GM19238 (cell line): Measurements from ENCODE around the gene MBOAT2.
"Not testable (repeated sequence)": the region's sequence is repeated elsewhere in the genome, so short reads cannot be mapped to it uniquely, and the experiment has no call there.

ENCODE experiments used
- DNase-seq: peaks from one replicate; pipeline ENCODE4 v3.0.0; 2011; ENCODE audit warnings: low spot score; ENCODE audit not compliant: insufficient read length

Gene MBOAT2

DNA sequence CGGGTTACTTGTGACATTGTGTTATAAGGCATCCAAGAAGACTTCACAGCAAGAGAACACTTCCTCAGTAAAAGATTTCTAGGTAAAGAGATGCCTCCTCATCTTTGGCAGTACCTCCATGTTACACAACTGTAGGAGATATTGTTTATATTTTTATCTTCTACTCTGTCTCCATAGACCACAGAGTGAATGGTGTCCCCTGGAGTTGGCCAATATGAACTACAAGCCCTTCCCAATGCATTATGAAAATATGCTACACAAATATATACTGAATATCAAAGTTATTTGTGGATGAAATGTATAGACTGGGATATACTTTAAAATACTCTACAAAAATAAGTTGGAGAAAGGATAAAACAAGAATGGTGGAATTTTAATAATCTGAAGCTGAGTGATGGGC is 46.7 kb downstream of the MBOAT2 start:
- DNase-seq, result no peak

DNA sequence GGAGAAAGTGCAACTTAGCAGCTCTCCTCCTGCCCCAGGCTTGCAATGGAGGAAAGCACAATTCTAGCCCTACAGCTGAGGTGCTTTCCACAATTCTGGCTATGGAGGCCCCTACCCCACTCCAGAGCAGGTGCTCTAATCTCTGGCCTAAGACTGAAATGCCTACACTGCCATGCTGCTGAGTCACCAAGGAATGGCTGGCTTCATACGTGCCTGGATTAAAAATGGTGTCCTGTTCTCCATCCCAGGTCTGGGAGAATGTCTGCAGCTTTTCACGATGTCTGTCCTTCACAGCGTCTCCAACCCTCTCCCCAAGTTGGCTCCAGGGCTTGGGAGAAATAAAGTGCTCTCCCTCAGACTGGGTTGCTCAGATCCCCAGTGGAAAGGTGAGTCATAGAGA is 48.5 kb downstream of the MBOAT2 start:
- no peak for DNase-seq

DNA sequence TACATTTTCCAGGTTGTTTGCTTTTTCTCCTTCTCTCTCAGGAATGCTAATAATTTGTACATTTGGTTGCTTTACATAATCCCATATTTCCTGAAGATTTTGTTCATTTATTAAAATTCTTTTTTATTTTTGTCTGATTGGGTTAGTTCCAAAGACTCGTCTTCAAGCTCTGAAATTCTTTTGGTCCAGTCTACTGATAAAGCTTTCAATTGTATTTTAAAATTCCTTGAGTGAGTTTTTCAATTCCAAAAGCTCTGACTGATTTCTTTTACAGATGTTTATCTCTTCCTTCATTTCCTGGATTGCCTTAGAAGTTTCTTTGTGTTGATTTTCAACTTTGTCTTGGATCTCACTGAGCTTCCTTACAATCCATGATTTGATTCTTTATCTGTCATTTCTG is 50.0 kb downstream of the MBOAT2 start:
- no peak for DNase-seq

DNA sequence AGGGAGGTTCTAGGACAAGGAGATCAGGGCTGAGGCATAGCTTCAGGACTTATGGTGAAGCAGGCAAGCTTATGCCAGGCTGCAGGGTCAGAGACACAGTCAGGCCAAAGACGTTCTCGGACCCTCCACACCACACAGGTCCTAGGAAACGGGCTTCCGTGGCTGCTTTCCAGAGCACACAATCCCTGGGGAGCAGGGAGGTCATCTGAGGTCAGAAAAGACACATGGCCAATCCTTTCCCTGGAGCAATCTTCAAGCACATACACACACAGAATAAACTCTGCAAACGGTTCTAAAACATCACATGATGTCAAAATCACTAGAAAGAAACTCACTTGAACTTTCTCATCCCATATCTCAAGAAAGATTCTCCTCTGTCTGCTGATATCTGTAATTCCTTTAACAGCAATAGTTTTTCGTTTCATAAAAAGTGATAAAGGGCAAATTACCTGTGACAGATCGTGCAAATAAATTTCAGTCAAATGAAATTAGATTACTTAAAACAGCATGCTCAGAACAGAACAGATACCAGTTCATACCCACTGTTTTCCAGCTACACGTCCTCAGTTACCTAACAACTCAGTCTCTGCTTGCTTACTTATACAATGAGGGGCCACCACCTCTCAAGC is 63.9 kb downstream of the MBOAT2 start:
- no peak for DNase-seq

DNA sequence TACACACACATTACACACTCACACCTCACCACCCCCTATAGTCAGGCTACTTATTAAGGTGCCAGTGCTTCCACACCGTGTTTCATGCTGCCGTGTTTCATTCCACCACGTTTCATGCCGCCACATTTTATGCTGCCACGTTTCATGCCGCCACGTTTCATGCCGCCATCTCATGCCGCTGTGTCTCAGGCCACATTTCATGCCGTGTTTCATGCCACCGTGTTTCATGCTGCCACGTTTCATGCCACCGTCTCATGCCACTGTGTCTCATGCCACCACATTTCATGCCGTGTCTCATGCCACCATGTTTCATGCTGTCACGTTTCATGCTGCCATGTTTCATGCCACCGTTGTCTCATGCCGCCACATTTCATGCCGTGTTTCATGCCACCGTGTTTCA is 65.1 kb downstream of the MBOAT2 start:
- DNase-seq, result no peak

DNA sequence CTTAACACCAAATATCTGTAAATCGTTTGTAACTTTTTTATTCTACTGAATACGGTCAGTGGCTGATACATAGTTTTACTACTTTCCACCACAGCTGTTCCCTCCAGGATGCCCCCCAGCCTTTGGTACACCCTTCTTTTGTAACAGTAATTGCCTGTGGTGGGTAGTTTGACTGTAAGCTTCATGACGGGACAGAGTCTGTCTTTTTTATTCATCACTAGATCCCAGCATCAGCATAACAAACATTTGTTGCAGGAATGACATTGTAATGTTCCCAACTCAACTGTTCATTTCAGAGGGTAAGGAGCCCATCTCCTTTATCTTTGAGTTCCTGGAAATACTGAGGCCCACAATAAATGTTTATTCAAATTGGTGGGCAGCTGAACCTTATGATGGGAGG is 67.5 kb downstream of the MBOAT2 start:
- no peak for DNase-seq

DNA sequence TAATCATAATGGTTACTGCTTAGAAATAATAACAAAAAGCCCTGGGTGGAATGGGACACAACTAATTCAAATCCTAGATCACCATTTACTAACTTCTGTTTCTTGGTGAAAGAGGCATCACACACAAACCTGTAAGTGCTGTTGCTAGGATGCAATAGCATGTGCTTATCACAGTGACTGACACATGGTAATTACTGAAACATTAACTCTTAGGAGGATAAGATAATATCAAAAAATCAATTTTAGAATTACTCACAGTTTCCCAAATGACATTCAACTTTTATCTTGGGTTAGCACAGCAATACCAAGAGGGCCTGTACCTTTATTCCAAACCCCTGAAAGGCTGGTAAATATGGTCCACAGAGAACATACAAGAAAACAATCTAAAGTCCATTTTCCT is 69.1 kb downstream of the MBOAT2 start:
- no peak for DNase-seq

DNA sequence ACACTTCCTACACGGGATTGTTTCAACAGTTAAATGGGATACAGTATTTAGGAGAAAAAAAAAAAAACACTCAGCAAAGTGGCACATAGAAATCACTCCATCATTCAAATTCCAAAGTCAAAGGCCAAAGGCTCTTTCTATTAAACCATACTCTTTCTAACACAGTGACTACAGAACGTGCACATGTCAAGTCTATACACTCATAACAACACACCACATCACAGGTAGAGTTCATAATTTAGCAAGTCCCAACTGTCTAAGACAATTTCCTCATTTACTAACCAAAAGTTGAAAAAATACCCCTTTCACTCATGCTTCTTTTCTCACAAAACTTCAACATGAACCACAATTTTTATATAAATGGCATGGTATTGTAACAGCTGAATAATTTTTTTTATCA is 70.8 kb downstream of the MBOAT2 start:
- no peak for DNase-seq

DNA sequence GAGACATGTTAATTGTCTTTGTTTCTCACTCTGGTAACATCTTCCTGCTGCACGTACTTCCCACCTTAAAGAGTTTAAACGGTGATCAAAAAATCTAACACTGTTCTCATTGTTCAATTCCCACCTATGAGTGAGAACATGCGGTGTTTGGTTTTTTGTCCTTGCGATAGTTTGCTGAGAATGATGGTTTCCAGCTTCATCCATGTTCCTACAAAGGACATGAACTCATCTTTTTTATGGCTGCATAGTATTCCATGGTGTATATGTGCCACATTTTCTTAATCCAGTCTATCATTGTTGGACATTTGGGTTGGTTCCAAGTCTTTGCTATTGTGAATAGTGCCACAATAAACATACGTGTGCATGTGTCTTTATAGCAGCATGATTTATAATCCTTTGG is 73.3 kb downstream of the MBOAT2 start:
- not testable (repeated sequence) for DNase-seq

DNA sequence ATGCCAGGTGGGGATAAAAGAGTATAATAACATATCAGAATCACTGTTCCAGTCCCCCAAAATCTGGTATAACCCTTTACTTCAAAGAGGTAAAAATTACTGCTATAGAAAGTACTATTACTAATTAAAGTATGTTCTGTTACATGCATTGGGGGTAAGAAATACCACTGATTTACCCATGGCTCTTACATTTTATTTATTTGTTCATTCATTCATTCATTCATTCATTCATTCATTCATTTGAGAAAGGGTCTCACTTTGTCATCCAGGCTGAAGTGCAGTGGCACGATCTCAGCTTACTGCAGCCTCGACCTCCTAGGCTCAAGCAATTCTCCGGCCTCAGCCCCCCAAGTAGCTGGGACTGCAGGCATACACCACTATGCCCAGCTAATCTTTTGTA is 74.4 kb downstream of the MBOAT2 start:
- no peak for DNase-seq

DNA sequence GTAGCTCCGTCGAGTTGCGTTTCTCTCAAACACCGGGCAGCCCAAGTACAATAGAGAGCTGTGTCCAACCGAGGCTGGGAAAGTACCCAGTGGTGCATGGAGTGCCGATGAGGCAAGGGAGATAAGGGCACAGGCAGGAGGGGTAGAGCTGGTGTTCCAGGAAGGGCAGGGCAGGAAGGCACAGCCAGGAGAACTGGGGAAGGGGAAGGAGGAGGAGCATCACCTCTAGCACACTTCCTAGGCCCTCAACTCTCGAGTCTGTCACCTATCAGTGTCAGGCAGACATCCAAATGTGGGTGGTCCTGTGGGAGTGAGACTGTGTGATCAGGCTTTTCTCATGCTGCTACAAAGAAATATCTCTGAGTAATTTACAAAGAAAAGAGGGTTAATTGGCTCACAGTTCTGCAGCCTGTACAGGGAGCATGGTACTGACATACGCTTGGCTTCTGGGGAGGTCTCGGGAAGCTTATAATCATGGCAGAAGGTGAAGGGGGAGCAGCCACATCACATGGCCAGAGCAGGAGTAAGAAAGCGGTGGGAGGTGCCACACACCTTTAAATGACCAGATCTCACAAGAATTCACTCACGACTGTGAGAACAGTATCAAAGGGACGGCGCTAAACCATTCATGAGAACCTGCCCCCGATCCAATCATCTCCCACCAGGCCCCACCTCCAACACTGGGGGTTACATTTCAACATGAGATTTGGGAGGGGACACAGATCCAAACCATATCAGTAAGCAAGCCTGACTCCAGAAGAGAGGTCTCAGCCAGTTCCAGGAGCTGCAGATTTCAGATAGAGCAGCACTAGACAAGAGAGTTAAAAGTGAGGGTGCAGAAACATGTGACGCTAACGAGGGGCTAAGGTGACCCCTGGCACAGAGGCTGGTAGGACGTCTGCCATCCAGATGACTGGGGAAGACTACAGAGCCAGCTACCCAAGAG is 75.7 kb downstream of the MBOAT2 start:
- no peak for DNase-seq

DNA sequence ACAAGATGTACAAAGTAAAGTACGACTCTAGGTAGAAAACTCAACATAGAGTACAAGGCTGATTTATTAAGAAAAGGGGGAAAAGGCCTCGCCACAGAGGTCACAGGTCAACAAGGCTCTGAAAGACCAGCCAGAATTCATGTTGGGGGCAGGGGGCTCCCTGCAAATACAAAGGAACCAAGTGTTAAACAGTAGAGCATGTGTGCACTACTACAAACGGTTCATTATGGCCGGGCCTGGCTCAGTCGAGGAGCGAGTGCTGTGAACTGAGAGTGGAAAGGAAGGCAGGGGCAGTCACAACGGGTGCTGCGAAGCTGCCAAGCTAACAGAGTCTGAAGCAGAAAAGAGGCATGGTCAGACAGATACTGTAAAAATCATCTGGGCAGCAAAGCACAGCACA is 77.1 kb downstream of the MBOAT2 start:
- no peak for DNase-seq

DNA sequence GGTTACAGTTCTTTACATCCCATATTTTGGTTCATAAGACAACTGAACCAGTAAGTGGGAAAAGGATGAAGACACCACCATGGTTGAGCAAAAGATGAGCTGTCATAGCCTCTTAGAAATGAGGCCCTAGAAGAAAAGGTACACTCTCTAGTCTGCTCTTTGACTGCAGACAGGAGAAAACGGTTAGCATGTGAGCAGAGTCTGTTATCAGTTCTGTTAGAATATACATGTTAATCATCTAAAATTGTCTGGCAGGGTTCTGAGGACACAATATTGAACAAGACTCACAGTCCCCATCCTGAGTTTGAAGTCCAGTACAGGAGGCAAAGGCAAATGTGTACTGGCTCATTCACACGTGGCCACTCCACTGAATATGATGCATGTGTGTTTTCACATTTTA is 78.1 kb downstream of the MBOAT2 start:
- no peak for DNase-seq

DNA sequence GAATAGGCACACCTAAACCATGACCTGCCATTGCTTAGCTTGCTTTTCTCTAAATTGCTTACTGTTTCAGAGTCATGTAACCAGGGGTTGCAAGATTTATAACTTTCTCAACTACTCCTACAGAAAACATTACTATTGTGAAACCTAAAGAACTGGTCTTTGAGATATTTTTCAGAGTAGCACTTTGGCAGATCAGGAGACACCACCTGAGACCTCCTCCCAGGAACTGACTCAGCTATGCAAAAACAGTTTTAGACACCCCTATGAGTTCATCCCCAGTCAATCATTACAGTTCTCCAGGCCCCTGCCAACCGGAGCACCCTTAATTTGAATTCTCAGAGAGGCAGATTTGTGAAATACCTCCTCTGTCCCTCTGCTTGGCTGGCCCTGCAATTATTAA is 80.3 kb downstream of the MBOAT2 start:
- no peak for DNase-seq

DNA sequence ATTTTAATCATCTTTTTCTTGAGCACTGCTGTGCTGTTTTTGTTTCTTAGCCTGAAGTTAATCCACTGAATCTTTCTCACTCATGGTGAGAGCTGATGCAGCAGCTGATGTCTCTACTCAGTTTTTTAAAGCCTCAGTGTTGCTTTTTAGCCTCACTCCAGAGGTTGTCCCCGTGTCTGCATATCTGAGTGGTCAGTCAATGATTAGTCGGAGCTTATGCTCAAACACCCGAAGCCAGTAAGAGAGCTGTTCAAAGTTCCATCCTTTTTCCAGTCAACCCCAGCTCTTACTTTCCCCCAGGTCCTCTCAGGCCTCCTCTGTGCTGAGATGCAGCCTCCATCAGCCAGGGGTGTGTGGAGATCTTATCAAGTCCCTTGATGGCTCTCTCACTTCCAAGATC is 81.1 kb downstream of the MBOAT2 start:
- DNase-seq, result no peak

DNA sequence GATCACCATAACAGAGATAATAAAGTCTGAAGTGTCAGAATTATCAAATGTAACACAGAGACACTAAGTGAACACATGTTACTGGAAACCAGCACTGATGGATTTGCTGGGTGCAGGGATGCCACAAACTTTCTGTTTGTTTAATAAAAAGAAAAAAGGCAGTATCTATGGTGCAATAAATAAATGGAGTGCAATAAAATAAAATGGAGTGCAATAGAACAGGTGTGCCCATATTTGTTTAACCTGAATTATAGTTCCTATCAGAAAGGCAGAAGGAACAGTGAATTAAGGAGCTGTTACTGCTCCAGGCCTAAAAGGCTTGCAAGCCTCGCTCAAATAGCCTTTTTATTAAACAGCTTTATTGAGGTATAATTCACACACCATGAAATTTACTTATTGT is 85.1 kb downstream of the MBOAT2 start:
- DNase-seq, result no peak

DNA sequence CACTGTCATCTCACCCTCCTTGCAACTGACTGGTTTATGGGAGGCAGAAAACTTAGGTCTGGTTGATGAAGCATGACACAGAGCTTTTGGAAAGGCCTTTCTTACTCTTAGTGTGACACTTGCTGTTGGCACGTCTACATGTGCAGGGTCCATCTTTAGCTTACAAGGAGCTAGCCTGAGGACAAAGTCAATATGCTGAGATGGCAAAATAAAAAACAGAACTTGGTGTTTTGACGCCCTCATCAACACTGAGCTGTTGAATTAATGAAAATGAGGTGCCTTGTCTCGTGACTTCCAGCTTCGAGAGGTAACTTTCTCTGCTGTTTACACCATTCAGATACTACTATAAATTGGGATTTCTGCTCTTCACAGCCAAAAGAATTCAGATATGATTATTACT is 87.5 kb downstream of the MBOAT2 start:
- DNase-seq, result no peak

DNA sequence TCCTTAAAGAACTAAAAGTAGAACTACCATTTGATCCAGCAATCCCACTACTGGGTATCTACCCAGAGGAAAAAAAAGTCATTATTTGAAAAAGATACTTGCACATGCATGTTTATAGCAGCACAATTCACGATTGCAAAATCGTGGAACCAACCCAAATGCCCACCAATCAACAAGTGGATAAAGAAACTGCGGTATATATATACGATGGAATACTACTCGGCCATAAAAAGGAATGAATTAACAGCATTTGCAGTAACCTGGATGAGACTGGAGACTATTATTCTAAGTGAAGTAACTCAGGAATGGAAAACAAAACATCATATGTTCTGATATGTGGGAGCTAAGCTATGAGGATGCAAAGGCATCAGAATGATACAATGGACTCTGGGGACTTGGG is 89.7 kb downstream of the MBOAT2 start:
- not testable (repeated sequence) for DNase-seq

DNA sequence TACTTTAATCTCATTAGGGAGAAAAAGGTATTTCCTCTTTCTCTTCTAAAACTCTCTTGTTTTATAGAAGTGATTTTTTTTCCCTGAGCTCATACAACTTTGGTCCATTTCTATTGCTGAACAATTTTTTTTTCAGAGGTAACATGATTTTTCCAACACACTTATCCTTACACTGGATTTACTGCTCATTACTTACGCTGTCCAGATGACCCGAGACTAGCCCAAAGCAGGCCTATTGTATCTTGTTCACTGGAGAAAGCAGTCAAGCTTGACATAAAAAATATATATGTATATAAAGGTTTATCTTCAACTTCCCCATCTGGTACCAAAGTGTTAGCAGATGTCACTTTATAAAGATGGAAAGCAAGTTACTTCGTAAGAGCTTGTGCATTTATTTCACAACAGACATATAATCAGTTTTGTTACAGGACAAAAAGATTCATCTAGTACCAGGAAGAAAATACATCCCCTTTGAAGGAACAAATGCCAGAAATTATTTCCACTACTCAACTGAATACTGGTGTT is 95.7 kb downstream of the MBOAT2 start:
- DNase-seq, result no peak

DNA sequence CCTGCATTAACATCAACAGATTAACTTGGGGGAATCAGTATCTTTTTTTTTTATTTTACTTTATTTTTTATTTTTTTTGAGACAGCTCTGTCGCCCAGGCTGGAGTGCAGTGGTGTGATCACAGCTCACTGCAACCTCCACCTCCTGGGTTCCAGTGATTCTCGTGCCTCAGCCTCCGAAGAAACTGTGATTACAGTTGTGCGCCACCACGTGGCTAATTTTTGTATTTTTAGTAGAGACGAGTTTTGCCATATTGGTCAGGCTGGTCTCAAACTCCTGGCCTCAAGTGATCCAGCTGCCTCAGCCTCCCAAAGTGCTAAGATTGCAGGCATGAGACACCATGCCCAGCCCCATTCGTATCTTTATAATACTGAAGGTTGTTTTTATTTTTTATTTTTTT is 99.6 kb downstream of the MBOAT2 start:
- not testable (repeated sequence) for DNase-seq

DNA sequence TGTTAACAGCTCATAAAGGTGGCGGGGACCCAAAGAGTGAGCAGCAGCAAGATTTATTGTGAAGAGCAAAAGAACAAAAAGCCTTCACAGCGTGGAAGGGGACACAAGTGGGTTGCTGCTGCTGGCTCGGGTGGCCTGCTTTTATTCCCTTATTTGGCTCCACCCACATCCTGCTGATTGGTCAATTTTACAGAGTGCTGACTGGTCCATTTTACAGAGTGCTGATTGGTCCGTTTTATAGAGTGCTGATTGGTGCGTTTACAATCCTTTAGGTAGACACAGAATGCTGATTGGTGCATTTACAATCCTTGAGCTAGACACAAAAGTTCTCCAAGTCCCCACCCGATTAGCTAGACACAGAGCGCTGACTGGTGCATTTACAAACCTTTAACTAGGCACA is 100.7 kb downstream of the MBOAT2 start:
- DNase-seq, result not testable (repeated sequence)

DNA sequence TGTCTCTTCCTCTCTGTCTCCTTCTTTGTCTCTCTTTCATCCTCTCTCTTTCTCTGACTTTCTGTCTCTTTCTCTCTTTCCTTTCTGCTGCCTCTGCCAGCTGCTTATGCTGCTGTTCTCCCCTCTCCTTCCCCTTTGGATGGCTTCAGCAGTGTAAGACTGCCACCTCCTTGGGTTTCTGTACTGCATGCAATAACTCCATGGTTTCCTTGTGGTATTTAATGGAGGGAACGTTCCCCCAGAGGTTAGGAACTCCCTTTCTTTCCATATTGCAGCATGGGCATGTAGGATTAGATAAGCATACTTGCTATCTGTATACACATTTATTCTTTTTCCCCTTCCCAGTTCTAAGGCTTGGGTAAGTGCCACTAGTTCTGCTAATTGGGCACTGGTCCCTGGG is 106.3 kb downstream of the MBOAT2 start:
- DNase-seq, result not testable (repeated sequence)

DNA sequence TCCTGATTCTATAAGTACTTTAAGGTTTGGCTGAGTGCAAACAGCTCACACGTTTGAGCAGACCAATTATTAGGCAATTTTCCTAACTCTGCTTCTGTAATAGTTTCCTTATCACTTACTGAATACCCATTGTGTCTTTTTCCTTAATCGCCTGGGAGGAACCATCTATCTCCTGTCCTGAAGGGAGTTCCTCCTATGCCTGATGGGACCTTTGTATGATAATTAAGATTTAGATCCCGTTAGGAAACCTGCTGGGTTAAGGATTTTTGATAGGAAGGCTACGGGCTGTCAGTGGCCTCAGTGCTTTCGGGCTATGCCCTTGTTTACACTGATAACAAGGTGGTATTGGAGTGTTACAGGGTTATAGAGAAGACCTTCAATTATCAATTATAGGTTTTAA is 106.8 kb downstream of the MBOAT2 start:
- not testable (repeated sequence) for DNase-seq
